HepG2 (cell line): ENCODE data around the gene ODAM. TPM values are rescaled to one million over a fixed set of nuclear protein-coding genes. Genes with fewer than 3 reads are reported as not detected.

Experiments
- AGO1 ChIP-seq: fragments of 200-400 bp; formaldehyde crosslinking; IDR thresholded peaks from 2 replicates; pipeline ENCODE4 v1.6.1; 2017; ENCODE audit warnings: mild to moderate bottlenecking, low read depth, low read length, moderate library complexity; ENCODE audit not compliant: poor library complexity, severe bottlenecking
- ATM ChIP-seq: fragments of 450-650 bp; IDR thresholded peaks from 2 replicates; pipeline ENCODE4 v1.7.1; 2017; ENCODE audit warnings: mild to moderate bottlenecking, borderline replicate concordance
- FOXP4 ChIP-seq: sonication (generic); formaldehyde crosslinking; IDR thresholded peaks from 2 replicates; pipeline ENCODE4 v1.4.0; 2020; ENCODE audit warnings: missing genetic modification reagents
- GMEB1 ChIP-seq: sonication (generic); formaldehyde crosslinking; IDR thresholded peaks from 2 replicates; pipeline ENCODE4 v1.5.1; 2020; ENCODE audit warnings: missing genetic modification reagents, mild to moderate bottlenecking, borderline replicate concordance
- HDAC2 ChIP-seq: sonication (generic); formaldehyde crosslinking; IDR thresholded peaks from 2 replicates; pipeline ENCODE4 v1.4.0; 2020; ENCODE audit warnings: missing genetic modification reagents
- IKZF1 ChIP-seq: fragments of 450-650 bp; IDR thresholded peaks from 2 replicates; pipeline ENCODE4 v1.7.1; 2016
- IRF9 ChIP-seq: sonication (generic); formaldehyde crosslinking; IDR thresholded peaks from 2 replicates; pipeline ENCODE4 v1.8.0; 2022; ENCODE audit warnings: missing genetic modification reagents, mild to moderate bottlenecking, borderline replicate concordance
- MTA3 ChIP-seq: sonication (generic); formaldehyde crosslinking; IDR thresholded peaks from 2 replicates; pipeline ENCODE4 v1.4.0; 2020; ENCODE audit warnings: missing genetic modification reagents
- NFRKB ChIP-seq: fragments of 450-650 bp; IDR thresholded peaks from 2 replicates; pipeline ENCODE4 v1.6.1; 2017
- PREB ChIP-seq: sonication (generic); formaldehyde crosslinking; IDR thresholded peaks from 2 replicates; pipeline ENCODE4 v1.4.0; 2020; ENCODE audit warnings: missing genetic modification reagents
- SALL2 ChIP-seq: sonication (generic); formaldehyde crosslinking; IDR thresholded peaks from 2 replicates; pipeline ENCODE4 v1.8.1; 2023; ENCODE audit warnings: mild to moderate bottlenecking, missing genetic modification reagents, inconsistent platforms
- SETDB1 ChIP-seq: sonication (generic); formaldehyde crosslinking; IDR thresholded peaks from 2 replicates; pipeline ENCODE4 v1.5.1; 2020; ENCODE audit warnings: missing genetic modification reagents, mild to moderate bottlenecking, borderline replicate concordance
- SPEN ChIP-seq: sonication (generic); formaldehyde crosslinking; IDR thresholded peaks from 2 replicates; pipeline ENCODE4 v1.5.1; 2020; ENCODE audit warnings: low read depth, mild to moderate bottlenecking, missing genetic modification reagents
- STAT6 ChIP-seq: sonication (generic); formaldehyde crosslinking; IDR thresholded peaks from 2 replicates; pipeline ENCODE4 v1.4.0; 2020; ENCODE audit warnings: missing genetic modification reagents, mild to moderate bottlenecking, borderline replicate concordance
- ZNF329 ChIP-seq: sonication (generic); formaldehyde crosslinking; IDR thresholded peaks from 2 replicates; pipeline ENCODE4 v1.9.0; 2021; ENCODE audit warnings: low read depth, mild to moderate bottlenecking, missing genetic modification reagents
- ZNF451 ChIP-seq: sonication (generic); formaldehyde crosslinking; IDR thresholded peaks from 2 replicates; pipeline ENCODE4 v1.5.0; 2020; ENCODE audit warnings: mild to moderate bottlenecking, missing genetic modification reagents
- ZNF598 ChIP-seq: sonication (generic); formaldehyde crosslinking; IDR thresholded peaks from 2 replicates; pipeline ENCODE4 v1.5.1; 2020; ENCODE audit warnings: mild to moderate bottlenecking, missing genetic modification reagents, borderline replicate concordance
- ZNF7 ChIP-seq: IDR thresholded peaks from 2 replicates; pipeline ENCODE4 v1.6.1; 2016; ENCODE audit warnings: missing biosample characterization, missing genetic modification reagents
- ZNF766 ChIP-seq: sonication (generic); formaldehyde crosslinking; IDR thresholded peaks from 2 replicates; pipeline ENCODE4 v1.5.0; 2020; ENCODE audit warnings: missing genetic modification reagents, borderline replicate concordance
- ZNF784 ChIP-seq: sonication (generic); formaldehyde crosslinking; IDR thresholded peaks from 2 replicates; pipeline ENCODE4 v1.5.1; 2020; ENCODE audit warnings: missing genetic modification reagents, mild to moderate bottlenecking, borderline replicate concordance
- ZNF790 ChIP-seq: sonication (generic); formaldehyde crosslinking; IDR thresholded peaks from 2 replicates; pipeline ENCODE4 v1.8.0; 2022; ENCODE audit warnings: missing genetic modification reagents, mild to moderate bottlenecking, borderline replicate concordance
- polyA plus RNA-seq, 8 experiments: library from polyadenylated mRNA; depleted of rRNA in 3 of 8; stranded (reverse) in 7 of 8; unstranded in 1 of 8; fragments of >200 nt; fragmentation: Illumina TruSeq in 4 of 8; extraction: Trizol in 4 of 8; gene quantifications; 2 replicates each; pipeline versions ENCODE4 v1.2.1 to v1.2.3, GENCODE V29; 2011 to 2016; ENCODE audit warnings: low read depth in 4 of 8, missing spikeins in 1 of 8, mixed read lengths in 1 of 8; ENCODE audit not compliant: insufficient read depth in 1 of 8
- total RNA-seq, 5 experiments: library from RNA; depleted of rRNA; stranded (reverse); fragments of >200 nt; fragmentation: Illumina TruSeq; extraction: Trizol; gene quantifications; 2 replicates each; pipeline ENCODE4 v1.2.3, GENCODE V29; 2016; ENCODE audit warnings: low read depth in 1 of 5

ODAM gene
- total and polyA plus RNA-seq, 2 of the 13 experiments (the other 11 are each of a cell fraction or from before 2014, with no cell fraction given), result 94.6 to 115 TPM

GRCh38 chr4:70182517-70183167 is 12.9 kb upstream of the ODAM start (continued):
- TF ChIP-seq PREB (no peak), MTA3 (CRISPR knock-in tag) (no peak), HDAC2 (peak; percentile 74), IRF9 (CRISPR knock-in tag) (no peak), FOXP4 (peak; percentile 95), ZNF784 (CRISPR knock-in tag) (no peak), STAT6 (CRISPR knock-in tag) (peak; percentile 87; the same call in 1 of the 2 replicates), SPEN (CRISPR knock-in tag) (no peak), ZNF7 (CRISPR knock-in tag) (no peak), AGO1 (no peak), ZNF790 (CRISPR knock-in tag) (no peak), NFRKB (no peak), ZNF329 (CRISPR knock-in tag) (no peak), SALL2 (CRISPR knock-in tag) (no peak), ZNF598 (CRISPR knock-in tag) (no peak), ZNF766 (CRISPR knock-in tag) (no peak), ZNF451 (CRISPR knock-in tag) (no peak), GMEB1 (CRISPR knock-in tag) (no peak), ATM (no peak), SETDB1 (no peak), IKZF1 (no peak)
